ENCODE data around the gene DSN1.

Gene DSN1

GRCh38 chr20:36756496-36756895 lies 17.1 kb downstream of the DSN1 start:
- DNase-seq (ENCODE audit: low read depth in 3 of 3) = no peak

GRCh38 chr20:36754656-36755222 lies 18.8 kb downstream of the DSN1 start:
- DNase-seq (ENCODE audit: low read depth in 3 of 3) = no peak

GRCh38 chr20:36752582-36752981 lies 21.0 kb downstream of the DSN1 start:
- no peak for DNase-seq (ENCODE audit: low read depth in 3 of 3)

- DNase-seq (ENCODE audit: low read depth in 3 of 3) = peak; percentile 83 to 88 (median 86)
Observed at GRCh38 chr20:36745927-36746659, 27.5 kb downstream of the DSN1 start, which contains the start of gene NDRG3. Gene NDRG3 (minus strand): TSS chr20:36746090. CDS start chr20:36721735, 24,355 bp downstream.

GRCh38 chr20:36745234-36745926 lies 28.2 kb downstream of the DSN1 start:
- no peak for DNase-seq (ENCODE audit: low read depth in 3 of 3)

GRCh38 chr20:36744764-36745191 lies 28.8 kb downstream of the DSN1 start:
- no peak for DNase-seq (ENCODE audit: low read depth in 3 of 3)

GRCh38 chr20:36744243-36744642 lies 29.3 kb downstream of the DSN1 start:
- DNase-seq (ENCODE audit: low read depth in 3 of 3) = no peak

GRCh38 chr20:36742558-36742957 lies 31.0 kb downstream of the DSN1 start:
- no peak for DNase-seq (ENCODE audit: low read depth in 3 of 3)

GRCh38 chr20:36741072-36741471 lies 32.5 kb downstream of the DSN1 start:
- no peak for DNase-seq (ENCODE audit: low read depth in 3 of 3)

GRCh38 chr20:36737183-36737499 lies 36.4 kb downstream of the DSN1 start:
- no peak for DNase-seq (ENCODE audit: low read depth in 3 of 3)

- DNase-seq (ENCODE audit: low read depth in 3 of 3) = no peak
Observed at GRCh38 chr20:36736451-36737182, 36.9 kb downstream of the DSN1 start.

GRCh38 chr20:36732456-36732855 lies 41.1 kb downstream of the DSN1 start:
- DNase-seq (ENCODE audit: low read depth in 3 of 3) = no peak

GRCh38 chr20:36728986-36729385 lies 44.6 kb downstream of the DSN1 start:
- no peak for DNase-seq (ENCODE audit: low read depth in 3 of 3)

- DNase-seq (ENCODE audit: low read depth in 3 of 3) = no peak
Observed at GRCh38 chr20:36726168-36726567, 47.4 kb downstream of the DSN1 start.

- peak in 2 of 3 donors; percentile 16 to 32 for DNase-seq (ENCODE audit: low read depth in 3 of 3)
Observed at GRCh38 chr20:36720510-36720909, 53.1 kb downstream of the DSN1 start.

- no peak for DNase-seq (ENCODE audit: low read depth in 3 of 3)
Observed at GRCh38 chr20:36717657-36718056, 55.9 kb downstream of the DSN1 start.

GRCh38 chr20:36717021-36717420 lies 56.5 kb downstream of the DSN1 start:
- no peak for DNase-seq (ENCODE audit: low read depth in 3 of 3)

GRCh38 chr20:36712775-36713174 lies 60.8 kb downstream of the DSN1 start:
- DNase-seq (ENCODE audit: low read depth in 3 of 3) = no peak

GRCh38 chr20:36709126-36709525 lies 64.4 kb downstream of the DSN1 start:
- DNase-seq (ENCODE audit: low read depth in 3 of 3) = no peak

- no peak for DNase-seq (ENCODE audit: low read depth in 3 of 3)
Observed at GRCh38 chr20:36703530-36703929, 70.0 kb downstream of the DSN1 start.
